Activated naive CD8-positive, alpha-beta T cell treated with anti-CD3 and anti-CD28 coated beads, Interleukin-2, amount 10 ng/mL, durations not matched to agents 7 days and 5 days (primary cell): ENCODE results near the gene GIGYF2. TPM values are rescaled to one million over a fixed set of nuclear protein-coding genes. Genes with fewer than 3 reads are reported as not detected.

ENCODE experiments used
- ATAC-seq: fragments of 150-1000 bp; cut with Tn5 transposase; one replicate; pipeline ENCODE4 v1.10.0; 2021; ENCODE audit warnings: low read depth, moderate library complexity
- POLR2A ChIA-PET: fragments of 350-600 bp; sonication (Branson Sonifier 250); formaldehyde crosslinking; loops from one replicate; lab custom pipeline; 2021; ENCODE audit warnings: antibody characterized with exemption; lab: Charles Lee
- DNase-seq: peaks from one replicate; pipeline ENCODE4 v3.0.0; 2021
- H3K27ac Mint-ChIP-seq: one replicate; pipeline ENCODE4 v1.8.0; 2022; ENCODE audit warnings: mild to moderate bottlenecking, mixed read lengths
- H3K27me3 Mint-ChIP-seq: one replicate; pipeline ENCODE4 v1.8.0; 2022; ENCODE audit warnings: mild to moderate bottlenecking, moderate library complexity, mixed read lengths
- H3K36me3 Mint-ChIP-seq: one replicate; pipeline ENCODE4 v1.8.0; 2021; ENCODE audit warnings: mild to moderate bottlenecking, mixed read lengths
- H3K4me1 Mint-ChIP-seq: one replicate; pipeline ENCODE4 v1.8.0; 2021; ENCODE audit warnings: mixed read lengths
- H3K4me3 Mint-ChIP-seq: one replicate; pipeline ENCODE4 v1.8.0; 2022; ENCODE audit warnings: mild to moderate bottlenecking, moderate library complexity, mixed read lengths
- H3K9me3 Mint-ChIP-seq: one replicate; pipeline ENCODE4 v1.8.0; 2021; ENCODE audit warnings: mixed read lengths
- total RNA-seq, 2 experiments: library from RNA; stranded (reverse); gene quantifications; one replicate each; pipeline ENCODE4 v1.2.3, GENCODE V29; 2021

The GIGYF2 gene
- total RNA-seq, 2 experiments from 2014 or later = 66.8 to 67.5 TPM

DNA sequence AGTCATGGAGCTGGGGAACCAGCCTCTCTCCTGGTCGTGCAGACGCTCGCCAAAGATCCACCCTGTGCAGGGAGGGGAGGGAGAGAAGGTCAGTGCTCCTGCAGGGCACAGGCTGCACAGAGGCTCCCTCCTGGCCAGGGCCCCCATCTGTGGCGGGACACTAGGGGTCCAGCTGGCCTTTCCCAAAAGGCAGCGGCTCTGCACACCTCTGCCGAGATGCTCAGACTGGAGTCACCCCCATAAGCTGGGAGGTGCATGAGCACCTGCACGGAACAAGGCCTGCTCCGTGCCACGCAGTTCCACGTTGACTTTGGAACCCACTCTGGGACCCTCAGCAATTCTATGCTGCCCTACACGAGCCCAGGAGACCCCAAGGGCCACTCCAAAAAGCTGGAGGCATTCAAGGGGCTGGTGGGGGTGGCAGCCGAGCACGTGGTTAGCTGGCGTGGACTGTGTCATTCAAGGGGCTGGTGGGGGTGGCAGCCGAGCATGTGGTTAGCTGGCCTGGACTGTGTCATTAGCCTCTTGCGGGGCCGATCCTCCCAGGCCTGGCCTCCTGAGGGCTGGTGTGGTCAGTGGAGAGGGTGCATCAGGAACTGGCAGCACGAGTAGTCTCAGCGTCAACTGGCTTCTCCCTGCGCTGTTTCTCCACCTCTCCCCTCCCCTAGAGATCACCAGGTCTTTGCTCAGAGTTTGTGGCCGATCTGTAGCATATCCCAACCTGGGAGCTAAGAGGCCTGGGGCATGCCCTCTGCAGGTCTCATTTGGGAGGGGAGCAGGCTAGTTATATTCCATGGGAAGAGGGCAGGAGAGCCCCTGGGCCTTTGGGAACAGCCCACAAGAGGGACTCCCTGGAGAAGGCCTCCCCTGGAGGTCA lies 182.7 kb downstream of the GIGYF2 start:
- no peak overlapping the region for H3K4me3 Mint-ChIP-seq
- H3K27ac Mint-ChIP-seq = no peak overlapping the region
- POLR2A ChIA-PET = no interaction called here
- no peaks in the 10 kb centered on the region for H3K36me3 Mint-ChIP-seq
- H3K4me1 Mint-ChIP-seq = peaks cover 5% of the 10 kb centered on the region
- DNase-seq = no peak
- ATAC-seq = no peak
- peaks cover 8% of the 10 kb centered on the region for H3K27me3 Mint-ChIP-seq
- H3K9me3 Mint-ChIP-seq = no peaks in the 10 kb centered on the region

DNA sequence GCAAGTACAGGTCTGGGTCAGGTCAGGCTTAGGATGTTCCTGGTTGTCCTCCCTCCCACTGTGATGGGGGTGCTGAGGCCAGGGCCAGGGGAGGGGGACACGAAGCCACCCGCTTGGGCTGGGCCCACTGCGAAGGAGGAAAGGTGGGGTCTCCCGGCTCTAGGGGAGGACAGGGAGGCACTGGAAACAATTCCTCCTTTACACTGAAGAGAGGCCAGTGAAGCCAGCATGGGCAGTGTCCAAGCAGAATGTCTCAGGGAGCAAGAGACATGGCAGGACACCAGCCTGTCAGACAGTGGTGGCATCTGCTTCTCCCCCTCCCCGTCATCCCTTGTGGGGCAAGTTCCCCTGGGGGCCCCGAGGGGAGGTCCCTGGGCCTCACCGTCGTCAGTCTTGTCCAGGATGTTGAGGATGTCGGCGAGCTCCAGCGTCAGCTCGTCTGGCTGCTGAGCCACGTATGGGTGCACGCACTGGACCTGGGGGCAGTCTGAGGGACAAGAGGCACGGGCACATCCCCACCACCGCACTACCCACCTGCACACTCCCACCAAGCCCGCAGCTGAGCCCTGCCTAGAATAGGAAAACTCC lies 183.7 kb downstream of the GIGYF2 start:
- ATAC-seq (no peak), DNase-seq (no peak)
- POLR2A ChIA-PET = no interaction called here
- no peak overlapping the region for H3K4me3 Mint-ChIP-seq
- no peak overlapping the region for H3K27ac Mint-ChIP-seq
- H3K27me3 Mint-ChIP-seq = no peaks in the 10 kb centered on the region
- no peaks in the 10 kb centered on the region for H3K36me3 Mint-ChIP-seq
- no peaks in the 10 kb centered on the region for H3K9me3 Mint-ChIP-seq
- no peaks in the 10 kb centered on the region for H3K4me1 Mint-ChIP-seq

DNA sequence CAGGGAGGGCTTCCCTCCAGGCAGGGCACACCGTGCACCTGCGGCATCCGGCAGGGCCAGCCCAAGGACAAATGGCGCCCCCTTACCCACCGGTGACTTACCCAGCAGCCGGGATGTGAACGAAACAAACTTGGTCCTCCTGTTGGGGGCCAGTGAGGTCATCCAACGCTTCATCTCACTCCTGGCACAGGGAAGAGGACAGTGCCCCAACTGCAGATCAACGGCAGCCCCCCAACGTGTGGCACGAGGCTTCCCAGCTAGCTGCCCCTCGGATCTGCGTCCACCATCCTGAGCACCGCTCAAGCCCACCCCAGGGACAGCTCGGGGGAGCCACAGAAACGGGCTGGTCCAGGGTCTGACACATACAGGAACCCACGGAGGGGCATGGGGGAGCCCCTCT lies 185.0 kb downstream of the GIGYF2 start:
- no peaks in the 10 kb centered on the region for H3K36me3 Mint-ChIP-seq
- H3K4me3 Mint-ChIP-seq = no peak overlapping the region
- ATAC-seq = no peak
- H3K4me1 Mint-ChIP-seq = no peaks in the 10 kb centered on the region
- H3K27ac Mint-ChIP-seq = no peak overlapping the region
- no peaks in the 10 kb centered on the region for H3K9me3 Mint-ChIP-seq
- POLR2A ChIA-PET = no interaction called here
- H3K27me3 Mint-ChIP-seq = no peaks in the 10 kb centered on the region
- DNase-seq = peak; percentile 15

DNA sequence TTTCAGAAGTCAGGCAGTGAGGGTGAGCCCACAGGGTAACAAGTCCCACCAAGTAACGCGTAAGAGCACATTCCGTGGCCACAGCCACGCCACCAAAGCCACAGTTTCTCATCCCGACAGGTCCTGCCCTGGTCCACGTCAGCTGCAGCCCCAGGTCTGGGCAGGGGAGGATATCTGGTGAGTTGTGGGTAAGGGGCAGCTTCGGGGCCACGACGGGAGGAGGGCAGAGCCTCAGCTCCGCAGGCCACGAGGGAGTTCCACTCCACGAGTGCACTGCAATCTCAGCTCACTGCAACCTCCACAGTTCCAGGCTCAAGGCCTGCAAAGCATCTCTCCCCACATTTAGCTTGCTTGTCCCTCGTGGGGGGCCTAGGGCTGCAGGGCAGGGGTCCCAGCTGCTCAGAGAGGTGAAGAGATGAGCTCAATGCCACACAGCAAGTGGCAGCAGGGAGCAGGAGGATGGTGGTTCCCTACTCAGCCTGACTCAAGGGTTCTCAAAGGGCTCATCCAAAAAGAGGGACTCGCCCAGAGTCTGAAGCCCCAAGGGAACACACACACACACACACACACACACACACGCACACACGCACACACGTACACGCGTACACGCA lies 185.5 kb downstream of the GIGYF2 start:
- DNase-seq = peak; percentile 22
- H3K27me3 Mint-ChIP-seq = no peaks in the 10 kb centered on the region
- no peak overlapping the region for H3K4me3 Mint-ChIP-seq
- no peaks in the 10 kb centered on the region for H3K36me3 Mint-ChIP-seq
- no peak overlapping the region for H3K27ac Mint-ChIP-seq
- no peaks in the 10 kb centered on the region for H3K4me1 Mint-ChIP-seq
- POLR2A ChIA-PET = no interaction called here
- H3K9me3 Mint-ChIP-seq = no peaks in the 10 kb centered on the region
- ATAC-seq = no peak

DNA sequence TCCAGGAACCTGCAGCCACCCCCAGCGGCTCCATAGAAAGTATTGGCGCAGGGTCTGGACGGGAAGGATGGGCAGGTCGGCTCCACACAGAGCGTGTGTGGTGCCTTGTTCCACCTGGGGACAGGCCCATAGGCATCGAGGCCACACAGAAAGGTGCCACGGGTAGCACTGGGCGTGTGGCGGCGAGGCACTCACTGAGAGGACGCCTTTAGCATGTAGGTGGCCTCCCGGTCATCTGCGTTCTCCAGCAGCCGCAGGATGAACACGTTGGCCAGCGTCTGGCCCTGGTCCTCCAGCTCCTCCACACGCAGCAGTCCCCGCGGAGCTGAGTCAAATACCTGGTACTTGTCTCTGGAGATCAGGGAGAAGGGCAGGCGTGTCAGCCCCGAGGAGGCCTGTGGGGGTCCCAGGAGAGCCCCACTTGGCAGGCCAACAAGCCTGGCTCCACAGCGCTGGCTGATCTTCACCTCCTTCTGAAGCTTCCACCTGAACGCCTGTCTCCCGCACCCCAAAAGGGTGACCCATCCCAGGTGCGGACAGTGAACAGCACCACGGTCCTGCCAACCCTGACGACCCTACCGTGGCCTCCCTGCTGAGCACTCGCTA lies 186.1 kb downstream of the GIGYF2 start:
- Mint-ChIP-seq H3K27me3 (no peaks in the 10 kb centered on the region), H3K36me3 (no peaks in the 10 kb centered on the region), H3K27ac (no peak overlapping the region), H3K4me1 (no peaks in the 10 kb centered on the region), H3K9me3 (no peaks in the 10 kb centered on the region), H3K4me3 (no peak overlapping the region)
- DNase-seq (peak; percentile 29), ATAC-seq (no peak)
- POLR2A ChIA-PET = no interaction called here

DNA sequence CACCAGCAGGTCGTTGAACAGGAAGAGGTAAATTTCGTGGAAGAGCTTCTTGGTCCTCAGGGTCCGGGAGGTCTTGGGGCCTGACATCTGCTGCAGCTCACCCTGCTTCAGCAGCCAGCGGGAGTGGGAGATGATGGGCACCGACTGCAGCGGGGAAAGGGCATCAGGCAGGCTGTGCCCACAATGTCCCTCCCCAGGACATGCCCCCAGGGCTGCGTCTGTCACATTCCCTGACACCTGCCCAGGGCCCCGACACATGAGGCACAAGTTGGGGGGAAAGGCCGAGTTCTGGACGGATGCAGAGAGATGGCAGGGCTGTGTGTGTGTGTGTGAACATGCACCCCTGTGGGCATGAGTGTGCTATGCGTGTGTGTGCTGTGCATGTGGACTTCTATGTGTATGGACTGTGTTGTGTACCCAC lies 186.9 kb downstream of the GIGYF2 start:
- POLR2A ChIA-PET = no interaction called here
- no peaks in the 10 kb centered on the region for H3K36me3 Mint-ChIP-seq
- DNase-seq = peak; percentile 18
- ATAC-seq = no peak
- peak overlapping the region; percentile 48 for H3K27ac Mint-ChIP-seq
- H3K4me1 Mint-ChIP-seq = no peaks in the 10 kb centered on the region
- H3K27me3 Mint-ChIP-seq = no peaks in the 10 kb centered on the region
- H3K9me3 Mint-ChIP-seq = no peaks in the 10 kb centered on the region
- H3K4me3 Mint-ChIP-seq = no peak overlapping the region

DNA sequence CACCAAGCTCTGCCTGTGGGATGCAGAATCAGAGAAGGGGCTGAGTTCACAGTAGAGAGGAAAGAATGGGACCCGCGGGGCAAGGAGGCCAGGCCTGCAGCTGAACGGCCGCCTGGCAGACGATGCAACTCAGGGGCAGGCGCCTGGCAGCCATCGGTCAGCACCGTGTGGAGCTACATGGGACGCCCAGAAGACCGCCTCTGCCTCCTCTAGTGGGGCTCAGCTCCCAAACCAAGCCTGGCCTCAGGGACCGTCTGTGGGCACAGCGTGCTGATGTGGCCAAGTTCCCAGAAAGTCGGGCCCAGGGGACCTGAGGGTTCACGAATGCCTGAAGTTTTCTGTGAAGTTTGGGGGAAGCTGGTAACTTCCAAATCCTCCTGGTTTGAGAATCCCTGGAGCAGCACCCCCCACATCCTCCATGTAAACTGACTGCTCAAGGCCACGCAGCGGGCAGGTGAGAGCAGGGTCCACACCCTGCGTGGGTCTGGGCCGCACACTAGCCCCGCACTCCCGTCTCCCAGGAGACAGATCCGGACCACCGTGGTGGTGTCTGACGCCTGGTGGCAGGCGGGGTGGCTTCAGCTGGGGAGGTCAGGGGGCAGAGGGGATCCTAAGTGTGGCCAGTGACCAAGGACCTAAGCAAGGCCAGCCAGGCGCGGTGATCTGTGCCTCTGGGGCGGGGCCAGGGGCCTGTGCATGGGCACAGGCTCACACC lies 187.6 kb downstream of the GIGYF2 start:
- POLR2A ChIA-PET = no interaction called here

DNA sequence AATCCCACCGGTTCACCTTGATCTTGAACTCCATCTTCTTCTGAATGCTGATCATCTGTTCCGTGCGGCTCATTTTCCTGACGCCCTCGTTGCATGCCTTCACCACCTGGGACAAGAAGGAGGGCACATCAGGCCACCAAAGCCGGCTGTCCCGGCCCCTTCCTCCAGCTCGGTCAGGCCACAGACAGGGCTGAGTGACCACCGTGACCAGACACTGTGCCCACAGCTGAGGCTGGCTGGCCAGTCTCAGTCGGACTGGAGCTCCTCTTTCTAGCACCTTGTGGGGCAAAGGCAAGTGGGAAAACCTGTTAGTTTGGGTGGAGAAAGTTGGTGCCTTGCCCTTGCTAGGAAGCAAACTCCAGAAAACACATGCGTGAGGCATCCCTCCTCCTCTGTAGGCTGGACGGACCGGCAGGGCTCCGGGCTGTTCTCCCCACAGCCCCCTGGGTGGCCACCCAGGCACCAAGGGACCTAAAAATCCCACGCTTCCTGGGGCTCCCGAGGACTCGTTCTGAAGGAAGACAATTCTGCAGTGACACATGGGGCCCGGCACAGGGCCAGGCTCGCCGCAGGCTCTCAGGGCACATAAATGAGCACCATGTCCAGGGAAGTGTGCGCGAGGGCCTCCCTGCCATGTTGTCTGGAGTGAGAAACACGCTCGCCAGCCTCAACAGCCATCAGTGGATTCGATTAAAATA lies 188.3 kb downstream of the GIGYF2 start:
- Mint-ChIP-seq H3K9me3 (no peaks in the 10 kb centered on the region), H3K27me3 (no peaks in the 10 kb centered on the region), H3K4me1 (no peaks in the 10 kb centered on the region), H3K27ac (no peak overlapping the region), H3K4me3 (no peak overlapping the region), H3K36me3 (no peaks in the 10 kb centered on the region)
- ATAC-seq (no peak), DNase-seq (no peak)
- POLR2A ChIA-PET = no interaction called here

More for the DNA sequence above, 187.6 kb downstream of the GIGYF2 start:
- H3K4me3 Mint-ChIP-seq = no peak overlapping the region
- peak overlapping the region; percentile 48 for H3K27ac Mint-ChIP-seq
- ATAC-seq (no peak), DNase-seq (peak; percentile 8)
- H3K9me3 Mint-ChIP-seq = no peaks in the 10 kb centered on the region
- H3K4me1 Mint-ChIP-seq = no peaks in the 10 kb centered on the region
- H3K27me3 Mint-ChIP-seq = no peaks in the 10 kb centered on the region
- H3K36me3 Mint-ChIP-seq = no peaks in the 10 kb centered on the region

DNA sequence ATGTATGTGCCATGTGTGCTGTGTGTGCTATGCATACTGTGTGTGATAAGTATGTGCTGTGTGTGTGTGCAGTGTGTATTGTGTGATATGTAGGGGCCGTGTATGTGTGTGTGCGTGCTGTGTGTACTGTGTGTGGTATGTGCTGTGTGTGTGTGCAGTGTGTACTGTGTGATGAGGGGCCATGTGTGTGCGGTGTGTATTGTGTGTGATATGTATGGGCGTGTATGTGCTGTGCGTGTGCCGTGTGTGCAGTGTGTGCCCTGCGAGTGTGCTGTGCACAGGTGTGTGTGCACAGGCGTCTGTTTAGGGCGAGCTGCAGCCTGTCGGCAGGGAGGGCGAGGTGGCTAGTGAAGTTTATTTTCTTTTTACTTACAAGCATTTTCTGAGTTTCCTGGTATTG lies 189.0 kb downstream of the GIGYF2 start:
- Mint-ChIP-seq H3K27ac (peak overlapping the region; percentile 2), H3K36me3 (no peaks in the 10 kb centered on the region), H3K9me3 (no peaks in the 10 kb centered on the region), H3K4me3 (no peak overlapping the region), H3K27me3 (peaks cover 3% of the 10 kb centered on the region), H3K4me1 (peaks cover 3% of the 10 kb centered on the region)
- no peak for ATAC-seq
- POLR2A ChIA-PET = no interaction called here
- DNase-seq = peak; percentile 6

DNA sequence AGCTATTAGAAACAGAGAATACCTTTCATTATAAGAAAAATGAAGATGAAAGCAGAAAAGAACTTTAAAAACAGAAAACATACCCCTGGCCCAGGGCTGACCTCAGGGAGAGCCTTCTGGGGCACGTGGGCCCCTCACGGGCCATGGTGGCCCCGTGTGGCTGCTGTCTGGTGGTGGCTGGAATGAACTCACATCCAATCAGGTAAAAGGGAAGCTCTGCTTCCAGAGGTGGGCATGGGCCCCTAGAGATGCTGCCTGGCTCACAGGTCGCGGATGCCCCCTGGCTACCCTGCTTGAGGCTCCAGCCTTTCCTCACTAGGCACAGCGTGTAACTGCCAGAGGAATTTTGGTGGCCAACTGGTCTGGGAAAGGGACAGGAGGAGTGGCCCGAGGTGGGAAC lies 189.5 kb downstream of the GIGYF2 start:
- Mint-ChIP-seq H3K9me3 (no peaks in the 10 kb centered on the region), H3K4me3 (no peak overlapping the region), H3K27ac (no peak overlapping the region), H3K36me3 (no peaks in the 10 kb centered on the region), H3K27me3 (peaks cover 3% of the 10 kb centered on the region), H3K4me1 (peaks cover 3% of the 10 kb centered on the region)
- POLR2A ChIA-PET = no interaction called here
- DNase-seq = peak; percentile 8
- no peak for ATAC-seq

DNA sequence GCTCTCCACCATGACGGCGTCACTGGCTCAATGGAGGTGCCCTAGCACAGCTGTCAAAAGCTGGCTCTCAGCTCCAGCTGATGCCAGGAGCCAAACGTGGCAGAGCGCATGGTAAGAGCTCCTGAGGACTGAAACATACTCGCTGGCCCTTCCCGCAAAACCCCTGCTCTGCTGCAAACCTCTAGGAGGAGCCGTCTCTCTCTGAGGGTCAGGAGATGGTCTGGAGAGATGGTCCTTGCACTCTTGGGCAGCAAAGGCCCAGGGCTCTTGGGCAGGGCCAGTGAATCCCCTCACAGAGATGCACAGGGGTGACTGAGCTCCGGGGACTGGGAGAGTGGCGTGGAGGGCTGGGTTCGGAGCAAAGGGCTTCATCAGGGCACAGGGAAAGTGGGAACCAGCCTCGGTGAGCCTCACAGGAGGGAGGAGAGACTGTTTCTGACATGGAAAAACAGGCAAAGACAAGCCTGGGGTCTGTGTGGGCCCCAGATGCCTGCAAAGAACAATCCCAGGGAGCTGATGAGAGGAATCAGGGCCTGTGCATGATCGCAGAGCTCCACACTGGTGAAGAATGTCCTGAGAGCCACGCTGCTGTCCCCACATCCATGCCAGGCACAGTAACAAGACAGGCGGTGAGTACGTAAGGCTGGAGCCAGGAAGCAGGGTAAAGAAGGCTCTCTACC lies 190.2 kb downstream of the GIGYF2 start:
- H3K4me3 Mint-ChIP-seq = no peak overlapping the region
- H3K4me1 Mint-ChIP-seq = peaks cover 3% of the 10 kb centered on the region
- peaks cover 3% of the 10 kb centered on the region for H3K27me3 Mint-ChIP-seq
- peak; percentile 17 for DNase-seq
- ATAC-seq = no peak
- no peak overlapping the region for H3K27ac Mint-ChIP-seq
- POLR2A ChIA-PET = no interaction called here
- no peaks in the 10 kb centered on the region for H3K36me3 Mint-ChIP-seq
- H3K9me3 Mint-ChIP-seq = no peaks in the 10 kb centered on the region

DNA sequence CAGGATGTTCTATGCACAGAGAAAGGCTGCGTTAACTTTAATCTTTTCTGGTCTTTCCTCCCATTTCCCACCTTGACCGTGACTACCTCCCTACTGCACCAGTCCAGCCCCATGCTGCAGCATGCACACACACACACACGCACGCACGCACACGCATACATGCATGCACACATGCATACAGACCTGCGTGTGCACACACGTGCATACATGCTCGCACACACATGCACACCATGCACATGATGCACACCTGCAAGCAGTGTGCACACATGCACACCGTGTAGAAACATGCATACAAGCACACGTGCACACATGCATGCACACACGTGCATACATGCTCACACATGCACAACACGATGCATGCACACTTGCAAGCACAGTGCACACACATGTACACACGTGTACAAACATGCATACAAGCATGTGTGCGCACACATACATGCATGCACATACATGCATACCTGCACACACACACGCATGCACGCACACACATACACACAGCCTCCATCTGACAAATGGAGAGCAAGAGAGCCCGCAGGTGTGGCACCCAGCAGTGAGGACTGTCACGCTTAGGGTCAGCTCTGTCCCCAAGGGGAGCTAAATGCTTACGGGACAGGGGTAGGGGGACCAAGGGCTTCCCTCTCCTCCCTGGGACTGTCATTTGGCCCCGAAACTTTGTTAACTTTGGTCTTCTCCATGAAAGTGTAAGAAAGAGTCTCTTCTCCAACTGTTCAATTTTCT lies 191.1 kb downstream of the GIGYF2 start:
- POLR2A ChIA-PET = no interaction called here
- peaks cover 3% of the 10 kb centered on the region for H3K27me3 Mint-ChIP-seq
- no peaks in the 10 kb centered on the region for H3K36me3 Mint-ChIP-seq
- ATAC-seq (no peak), DNase-seq (no peak)
- H3K4me1 Mint-ChIP-seq = peaks cover 3% of the 10 kb centered on the region
- H3K4me3 Mint-ChIP-seq = no peak overlapping the region
- no peaks in the 10 kb centered on the region for H3K9me3 Mint-ChIP-seq
- H3K27ac Mint-ChIP-seq = no peak overlapping the region
